Body of pancreas (tissue), 4 donors: ENCODE data around the gene ZNF664.

Experiments
- CTCF ChIP-seq, 7 experiments: fragments of 450-650 bp in 4 of 7; fragments of 200-600 bp in 3 of 7; sonication (generic) in 3 of 7; IDR thresholded peaks; one replicate each; pipeline ENCODE4 v1.5.1; 2016 to 2019; ENCODE audit warnings: antibody characterized with exemption in 7 of 7
- POLR2A ChIP-seq, 3 donors: fragments of 450-650 bp; IDR thresholded peaks; one replicate each; pipeline ENCODE4 v1.6.1; 2016; ENCODE audit warnings: antibody characterized with exemption in 3 of 3, mild to moderate bottlenecking in 2 of 3

GRCh38 chr12:124059752-124060151 is 86.7 kb downstream of the ZNF664 start:
- TF ChIP-seq CTCF (IDR thresholded peaks at IDR 0.05) (no peak), POLR2A (IDR thresholded peaks at IDR 0.05) (no peak)
